DND-41 (cell line): ENCODE data around the gene ERC2.

Source experiments
- CTCF ChIP-seq: IDR thresholded peaks from 2 replicates; pipeline ENCODE4 v1.5.1; 2012; ENCODE audit warnings: borderline replicate concordance, low read length, moderate library complexity, mild to moderate bottlenecking; ENCODE audit not compliant: poor library complexity, severe bottlenecking; ENCODE audit errors: extremely low read depth
- EZH2 ChIP-seq: IDR thresholded peaks from 3 replicates; pipeline ENCODE4 v1.6.1; 2012; ENCODE audit warnings: borderline replicate concordance, low read depth, mild to moderate bottlenecking, moderate library complexity, low read length, inconsistent platforms; ENCODE audit not compliant: severe bottlenecking

- no peak for TF ChIP-seq CTCF
- no peak for TF ChIP-seq EZH2
These were observed 387.0 kb downstream of the ERC2 start for GRCh38 chr3:56081246-56081645.
